ENCODE data around the gene TMEM82.

DNA sequence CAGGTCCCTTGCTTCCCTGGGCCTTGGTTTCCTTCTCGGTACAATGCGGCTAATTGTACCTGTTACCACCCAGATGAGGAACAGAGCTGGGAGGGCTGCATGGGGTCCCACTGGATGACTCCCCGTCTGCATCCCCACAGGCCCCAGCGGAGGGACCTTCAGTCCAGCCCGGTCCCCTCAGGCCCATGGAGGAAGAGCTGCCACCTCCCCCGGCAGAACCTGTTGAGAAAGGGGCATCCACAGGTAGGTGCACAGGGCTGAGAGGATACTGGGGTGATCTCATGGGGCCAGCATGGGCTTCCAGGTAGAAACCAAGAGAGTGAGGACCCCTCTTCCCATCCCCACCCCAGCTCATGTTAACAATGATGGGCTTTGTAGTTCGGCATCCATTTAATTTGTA lies 26.1 kb downstream of the TMEM82 start:
- TF ChIP-seq, protein P1, sequence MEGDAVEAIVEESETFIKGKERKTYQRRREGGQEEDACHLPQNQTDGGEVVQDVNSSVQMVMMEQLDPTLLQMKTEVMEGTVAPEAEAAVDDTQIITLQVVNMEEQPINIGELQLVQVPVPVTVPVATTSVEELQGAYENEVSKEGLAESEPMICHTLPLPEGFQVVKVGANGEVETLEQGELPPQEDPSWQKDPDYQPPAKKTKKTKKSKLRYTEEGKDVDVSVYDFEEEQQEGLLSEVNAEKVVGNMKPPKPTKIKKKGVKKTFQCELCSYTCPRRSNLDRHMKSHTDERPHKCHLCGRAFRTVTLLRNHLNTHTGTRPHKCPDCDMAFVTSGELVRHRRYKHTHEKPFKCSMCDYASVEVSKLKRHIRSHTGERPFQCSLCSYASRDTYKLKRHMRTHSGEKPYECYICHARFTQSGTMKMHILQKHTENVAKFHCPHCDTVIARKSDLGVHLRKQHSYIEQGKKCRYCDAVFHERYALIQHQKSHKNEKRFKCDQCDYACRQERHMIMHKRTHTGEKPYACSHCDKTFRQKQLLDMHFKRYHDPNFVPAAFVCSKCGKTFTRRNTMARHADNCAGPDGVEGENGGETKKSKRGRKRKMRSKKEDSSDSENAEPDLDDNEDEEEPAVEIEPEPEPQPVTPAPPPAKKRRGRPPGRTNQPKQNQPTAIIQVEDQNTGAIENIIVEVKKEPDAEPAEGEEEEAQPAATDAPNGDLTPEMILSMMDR (IDR thresholded peaks at IDR 0.05) = no peak
- TF ChIP-seq POLR2A (IDR thresholded peaks at IDR 0.05) (no peak), EP300 (IDR thresholded peaks at IDR 0.05) (no peak)
